Hepatocyte (in vitro differentiated cells): ENCODE data around the gene UGT1A5.

ENCODE experiments used
- CTCF ChIP-seq: fragments of 200-600 bp; sonication (generic); IDR thresholded peaks from 2 replicates; pipeline ENCODE4 v1.5.1; 2016; ENCODE audit warnings: antibody characterized with exemption, mild to moderate bottlenecking; ENCODE audit not compliant: poor library complexity
- EZH2 ChIP-seq: fragments of 200-600 bp; sonication (generic); IDR thresholded peaks from 2 replicates; pipeline ENCODE4 v1.6.1; 2016; ENCODE audit warnings: antibody characterized with exemption, mild to moderate bottlenecking, borderline replicate concordance

- no peak for TF ChIP-seq CTCF
- TF ChIP-seq EZH2, result no peak
Measured at GRCh38 chr2:233698740-233699139, 14.0 kb upstream of the UGT1A5 start.
